Parathyroid adenoma (tissue), 2 donors: Measurements from ENCODE around the gene VDAC1.

Experiments
- H2AFZ ChIP-seq: fragments of 300-600 bp; sonication (generic); one replicate; pipeline ENCODE4 v1.7.0; 2017; ENCODE audit warnings: antibody characterized with exemption, mild to moderate bottlenecking
- H3K27ac ChIP-seq: fragments of 300-600 bp; sonication (generic); one replicate; pipeline ENCODE4 v1.7.0; 2017
- H3K27me3 ChIP-seq: fragments of 300-600 bp; sonication (generic); one replicate; pipeline ENCODE4 v1.7.0; 2017; ENCODE audit warnings: low read length; ENCODE audit not compliant: control insufficient read depth, insufficient read depth
- H3K36me3 ChIP-seq: fragments of 300-600 bp; sonication (generic); one replicate; pipeline ENCODE4 v1.7.0; 2017; ENCODE audit warnings: low read length; ENCODE audit not compliant: control insufficient read depth, insufficient read depth
- H3K4me1 ChIP-seq: fragments of 300-600 bp; sonication (generic); one replicate; pipeline ENCODE4 v1.7.0; 2017; ENCODE audit warnings: control low read depth
- H3K4me2 ChIP-seq: fragments of 300-600 bp; sonication (generic); one replicate; pipeline ENCODE4 v1.7.0; 2017; ENCODE audit warnings: low read length
- H3K4me3 ChIP-seq: fragments of 300-600 bp; sonication (generic); one replicate; pipeline ENCODE4 v1.7.0; 2017; ENCODE audit warnings: low read depth, low read length
- H3K79me2 ChIP-seq: fragments of 300-600 bp; sonication (generic); one replicate; pipeline ENCODE4 v1.7.0; 2017; ENCODE audit warnings: control low read depth
- H3K9ac ChIP-seq: fragments of 300-600 bp; sonication (generic); one replicate; pipeline ENCODE4 v1.7.0; 2017; ENCODE audit warnings: mild to moderate bottlenecking
- H3K9me3 ChIP-seq: fragments of 300-600 bp; sonication (generic); one replicate; pipeline ENCODE4 v1.7.0; 2017; ENCODE audit warnings: low read length; ENCODE audit not compliant: control insufficient read depth
- TF ChIP-seq, protein P1 (sequence below): fragments of 300-600 bp; sonication (generic); IDR thresholded peaks from one replicate; pipeline ENCODE4 v1.7.0; 2017; ENCODE audit warnings: antibody characterized with exemption, mild to moderate bottlenecking
- donor health status: primary hyperparathyroidism.

The VDAC1 gene

DNA sequence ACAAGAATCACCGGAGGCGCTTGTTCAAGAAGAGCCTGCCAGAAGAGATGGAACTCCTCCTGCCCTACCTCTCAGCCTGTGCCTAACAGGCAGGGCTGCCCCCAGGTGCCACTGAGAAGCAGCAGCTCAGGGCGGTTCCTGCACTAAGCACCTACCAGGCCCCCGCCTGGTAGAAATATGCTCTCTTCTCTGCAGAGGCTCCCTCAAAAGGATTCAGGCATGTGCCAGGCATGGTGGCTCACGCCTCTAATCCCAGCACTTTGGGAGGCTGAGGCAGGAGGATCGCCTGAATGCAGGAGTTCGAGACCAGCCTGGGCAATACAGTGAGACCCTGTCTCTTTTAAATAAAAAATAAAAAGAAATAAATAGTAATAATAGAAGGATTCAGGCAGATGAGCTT, 6.0 kb downstream of the VDAC1 start:
- Histone ChIP-seq H3K36me3 (no peaks in the 10 kb centered on the region), H3K4me1 (peaks cover 57% of the 10 kb centered on the region), H3K27me3 (no peaks in the 10 kb centered on the region), H2AFZ (no peak overlapping the region), H3K9me3 (no peaks in the 10 kb centered on the region), H3K4me2 (no peak overlapping the region), H3K9ac (no peak overlapping the region), H3K4me3 (no peak overlapping the region), H3K79me2 (peaks cover 90% of the 10 kb centered on the region), H3K27ac (no peak overlapping the region)
- TF ChIP-seq, protein P1, sequence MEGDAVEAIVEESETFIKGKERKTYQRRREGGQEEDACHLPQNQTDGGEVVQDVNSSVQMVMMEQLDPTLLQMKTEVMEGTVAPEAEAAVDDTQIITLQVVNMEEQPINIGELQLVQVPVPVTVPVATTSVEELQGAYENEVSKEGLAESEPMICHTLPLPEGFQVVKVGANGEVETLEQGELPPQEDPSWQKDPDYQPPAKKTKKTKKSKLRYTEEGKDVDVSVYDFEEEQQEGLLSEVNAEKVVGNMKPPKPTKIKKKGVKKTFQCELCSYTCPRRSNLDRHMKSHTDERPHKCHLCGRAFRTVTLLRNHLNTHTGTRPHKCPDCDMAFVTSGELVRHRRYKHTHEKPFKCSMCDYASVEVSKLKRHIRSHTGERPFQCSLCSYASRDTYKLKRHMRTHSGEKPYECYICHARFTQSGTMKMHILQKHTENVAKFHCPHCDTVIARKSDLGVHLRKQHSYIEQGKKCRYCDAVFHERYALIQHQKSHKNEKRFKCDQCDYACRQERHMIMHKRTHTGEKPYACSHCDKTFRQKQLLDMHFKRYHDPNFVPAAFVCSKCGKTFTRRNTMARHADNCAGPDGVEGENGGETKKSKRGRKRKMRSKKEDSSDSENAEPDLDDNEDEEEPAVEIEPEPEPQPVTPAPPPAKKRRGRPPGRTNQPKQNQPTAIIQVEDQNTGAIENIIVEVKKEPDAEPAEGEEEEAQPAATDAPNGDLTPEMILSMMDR, result no peak

DNA sequence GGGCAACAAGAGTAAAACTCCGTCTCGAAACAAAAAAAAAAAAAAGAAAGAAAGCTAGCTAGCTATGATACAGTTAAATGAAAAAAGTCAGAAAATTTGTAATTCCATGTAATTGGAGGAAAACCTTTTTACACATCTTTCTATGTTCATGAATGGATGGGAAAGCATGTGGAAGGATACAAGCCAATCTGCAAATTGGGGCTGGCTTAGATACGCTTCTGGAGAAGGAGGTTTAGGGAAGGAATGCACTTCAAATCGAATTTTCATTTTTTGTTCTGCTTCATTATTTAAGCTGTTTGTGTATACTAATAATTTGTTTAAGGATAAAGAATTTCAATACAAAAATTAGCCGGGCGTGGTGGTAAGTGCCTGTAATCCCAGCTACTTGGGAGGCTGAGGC, 6.7 kb downstream of the VDAC1 start:
- Histone ChIP-seq H3K4me2 (no peak overlapping the region), H2AFZ (no peak overlapping the region), H3K9me3 (no peaks in the 10 kb centered on the region), H3K9ac (no peak overlapping the region), H3K27ac (no peak overlapping the region), H3K4me3 (no peak overlapping the region), H3K36me3 (no peaks in the 10 kb centered on the region), H3K27me3 (no peaks in the 10 kb centered on the region), H3K79me2 (peaks cover 92% of the 10 kb centered on the region), H3K4me1 (peaks cover 61% of the 10 kb centered on the region)
- TF ChIP-seq, protein P1, result no peak

DNA sequence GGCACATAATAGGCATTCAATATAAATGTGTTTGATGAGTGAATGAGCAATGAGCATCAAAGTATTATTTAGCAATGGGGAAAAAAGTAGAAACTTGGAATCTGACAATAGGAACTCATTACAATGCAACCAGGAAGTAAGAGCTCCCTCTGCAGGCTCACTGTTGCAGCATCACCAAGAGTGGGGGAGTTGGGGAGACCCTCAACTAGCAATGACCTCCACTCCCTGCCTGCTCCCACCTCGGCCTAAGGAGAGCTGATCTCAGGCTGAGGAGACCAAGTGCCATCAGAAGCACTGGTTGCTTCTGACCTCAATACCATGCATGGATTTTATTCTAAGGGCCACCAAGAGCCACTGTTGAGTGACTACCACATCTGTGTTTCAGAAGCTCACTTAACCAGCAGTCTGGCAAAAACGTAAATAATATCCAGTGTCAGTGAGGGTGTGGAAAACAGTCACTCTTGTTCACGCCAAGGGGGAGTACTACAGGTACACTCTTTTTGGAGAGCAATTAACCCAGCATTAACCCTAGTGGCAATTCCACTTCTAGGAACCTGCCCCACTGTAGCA, 8.0 kb downstream of the VDAC1 start:
- Histone ChIP-seq H3K4me3 (no peak overlapping the region), H3K4me1 (peaks cover 57% of the 10 kb centered on the region), H3K9me3 (no peaks in the 10 kb centered on the region), H3K9ac (no peak overlapping the region), H3K27me3 (no peaks in the 10 kb centered on the region), H2AFZ (no peak overlapping the region), H3K4me2 (no peak overlapping the region), H3K27ac (no peak overlapping the region), H3K36me3 (no peaks in the 10 kb centered on the region), H3K79me2 (peaks cover 80% of the 10 kb centered on the region)
- TF ChIP-seq, protein P1, result peak; percentile 24

DNA sequence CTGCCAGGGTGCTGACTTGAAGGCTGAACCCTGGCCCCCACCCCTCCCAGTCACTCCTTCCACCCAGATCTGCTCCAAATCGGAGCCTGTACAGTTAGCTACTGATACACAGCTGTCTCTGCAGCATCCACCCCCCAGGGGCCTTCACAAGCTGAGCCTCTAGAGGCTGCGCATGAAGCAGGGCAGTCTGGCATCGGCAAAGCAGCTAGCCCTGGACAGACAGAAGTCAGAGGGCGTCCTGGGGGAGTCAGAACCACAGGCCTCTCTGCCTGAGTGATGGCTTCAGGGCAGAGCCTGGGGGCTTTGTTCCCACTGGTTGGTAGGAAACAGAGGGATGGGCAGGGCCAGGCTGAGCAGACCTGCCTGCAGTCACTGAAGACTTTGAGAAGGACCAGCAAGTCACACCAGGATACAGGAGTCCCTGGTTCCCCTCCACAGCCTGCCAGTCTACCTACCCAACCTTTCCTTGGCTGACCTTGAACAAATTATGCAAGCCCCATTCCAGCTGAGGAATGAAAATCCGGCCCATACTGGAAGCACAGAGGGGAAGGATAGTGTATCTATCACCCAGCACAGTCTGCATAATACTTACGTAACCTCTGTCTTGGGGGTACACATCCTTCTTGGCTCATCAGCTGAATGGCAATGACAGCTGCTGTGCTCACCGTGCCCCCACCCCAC, 8.8 kb downstream of the VDAC1 start:
- H3K4me1 ChIP-seq, result peaks cover 57% of the 10 kb centered on the region
- H3K27me3 ChIP-seq, result no peaks in the 10 kb centered on the region
- H3K9ac ChIP-seq, result no peak overlapping the region
- H3K27ac ChIP-seq, result no peak overlapping the region
- H3K9me3 ChIP-seq, result no peaks in the 10 kb centered on the region
- TF ChIP-seq, protein P1, result no peak
- H2AFZ ChIP-seq, result no peak overlapping the region
- no peak overlapping the region for H3K4me2 ChIP-seq
- no peaks in the 10 kb centered on the region for H3K36me3 ChIP-seq
- H3K4me3 ChIP-seq, result no peak overlapping the region
- peaks cover 77% of the 10 kb centered on the region for H3K79me2 ChIP-seq

DNA sequence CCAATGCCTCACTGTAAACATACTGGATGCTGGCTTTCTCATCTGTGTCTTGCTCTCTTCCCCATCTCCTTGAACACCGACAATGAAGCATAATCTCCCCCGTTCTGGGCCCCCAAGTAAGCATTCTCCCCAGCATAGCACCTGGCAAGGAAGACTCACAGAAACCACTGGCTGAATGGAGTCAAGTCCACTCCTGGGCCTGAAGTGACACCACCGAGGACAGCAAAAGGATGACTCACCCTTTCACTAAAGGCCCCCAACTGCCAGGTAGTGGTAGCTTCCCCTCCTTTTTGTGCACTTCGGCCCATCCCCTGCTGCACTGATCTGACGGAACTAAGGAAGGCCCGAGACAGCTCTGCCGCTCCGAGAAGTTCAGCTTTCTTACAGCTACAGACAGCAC, 9.4 kb downstream of the VDAC1 start:
- Histone ChIP-seq H3K4me3 (no peak overlapping the region), H3K36me3 (no peaks in the 10 kb centered on the region), H3K9ac (no peak overlapping the region), H3K27me3 (no peaks in the 10 kb centered on the region), H3K9me3 (no peaks in the 10 kb centered on the region), H3K4me1 (peaks cover 56% of the 10 kb centered on the region), H3K4me2 (no peak overlapping the region), H3K79me2 (peaks cover 78% of the 10 kb centered on the region), H3K27ac (no peak overlapping the region), H2AFZ (no peak overlapping the region)
- TF ChIP-seq, protein P1, result no peak
